SW 1271 (cell line): Measurements from ENCODE around the gene CLEC2L.

Experiments
- DNase-seq, 2 experiments: peaks; one replicate each; lab custom pipeline; 2025; lab: John Stamatoyannopoulos, UW

CLEC2L gene

DNA sequence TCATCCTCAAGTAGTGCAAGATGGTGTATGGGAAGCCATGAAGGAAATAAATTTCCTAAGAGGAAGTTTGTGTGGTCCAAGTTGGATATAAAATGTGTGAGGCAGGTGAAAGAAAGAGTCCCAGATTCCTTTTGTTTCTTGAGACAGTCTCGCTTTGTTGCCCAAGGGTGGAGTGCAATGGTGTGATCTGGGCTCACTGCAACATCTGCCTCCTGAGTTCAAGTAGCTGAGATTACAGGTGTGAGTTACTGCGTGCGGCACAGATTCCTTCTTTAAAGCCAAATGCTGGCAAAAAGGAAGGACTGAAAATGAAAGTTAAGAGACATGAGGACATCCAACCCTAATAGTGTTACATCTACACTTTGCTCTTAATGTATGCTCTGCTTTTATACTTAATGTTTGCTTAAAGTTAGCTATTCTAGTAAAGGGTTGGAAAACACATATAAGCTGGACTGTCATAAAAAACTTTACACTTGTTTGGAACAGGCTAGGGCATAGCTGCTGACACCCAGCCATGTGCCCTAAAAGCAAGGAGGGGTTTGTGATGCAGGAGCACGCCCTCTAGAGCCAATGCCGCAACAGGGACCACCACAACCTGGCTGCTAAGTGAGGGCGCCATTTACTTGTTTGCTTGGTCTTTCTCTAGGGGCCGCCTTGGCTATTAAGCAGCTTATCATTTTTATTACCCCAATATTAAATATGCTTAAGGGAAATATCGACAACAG lies 34.5 kb downstream of the CLEC2L start:
- DNase-seq = no peak

DNA sequence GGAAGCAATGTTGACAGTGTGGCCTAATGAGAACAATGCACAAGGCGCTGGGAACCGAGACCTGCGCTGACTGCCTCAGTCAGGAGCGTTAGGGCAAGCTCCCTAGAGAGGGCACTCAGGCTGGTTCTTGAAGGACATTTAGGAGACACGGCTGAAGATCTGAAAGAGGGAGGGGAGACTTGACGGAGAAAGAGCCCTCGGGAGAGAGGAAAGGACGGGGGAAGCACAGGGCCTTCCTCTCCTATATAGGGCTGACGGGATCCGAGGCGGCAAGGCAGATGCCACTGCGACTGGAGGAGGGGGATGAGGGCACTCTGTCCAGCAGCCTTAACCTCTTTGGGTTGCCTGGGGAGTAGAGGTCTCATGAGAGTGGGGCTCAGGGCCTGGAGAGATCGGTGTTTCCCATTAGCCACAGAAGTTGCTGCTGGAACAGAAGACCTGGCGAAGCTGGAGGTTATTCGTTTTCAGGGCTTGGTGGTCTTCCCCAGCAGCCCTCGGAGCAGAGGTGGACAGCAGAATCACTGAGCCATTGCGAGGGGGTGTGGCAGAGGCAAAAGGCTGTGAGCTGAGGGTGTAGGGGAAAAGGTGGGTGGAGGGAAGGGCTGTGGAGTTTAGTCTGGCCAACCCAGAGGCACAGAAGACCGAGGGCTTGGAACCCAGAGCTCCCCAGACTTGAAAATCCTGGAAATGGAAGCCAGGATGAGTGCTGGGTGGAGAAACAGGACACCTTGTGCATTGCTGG lies 36.0 kb downstream of the CLEC2L start:
- DNase-seq = no peak

DNA sequence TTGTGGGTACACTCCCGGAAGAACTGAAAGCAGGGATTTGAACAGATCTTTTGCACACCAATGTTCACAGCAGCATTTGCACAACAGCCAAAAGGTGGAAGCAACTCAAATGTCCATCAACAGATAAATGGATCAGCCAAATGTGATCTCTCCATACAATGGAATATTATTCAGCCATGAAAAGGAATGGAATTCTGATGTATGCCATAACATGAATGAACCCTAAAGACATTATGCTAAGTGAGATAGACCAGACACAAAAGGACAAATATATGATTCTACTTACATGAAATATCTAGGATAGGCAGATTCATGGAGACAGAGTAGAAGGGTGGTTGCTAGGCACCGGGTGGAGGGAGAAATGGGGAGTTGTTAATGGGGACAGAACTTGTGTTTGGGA lies 36.7 kb downstream of the CLEC2L start:
- no peak for DNase-seq

DNA sequence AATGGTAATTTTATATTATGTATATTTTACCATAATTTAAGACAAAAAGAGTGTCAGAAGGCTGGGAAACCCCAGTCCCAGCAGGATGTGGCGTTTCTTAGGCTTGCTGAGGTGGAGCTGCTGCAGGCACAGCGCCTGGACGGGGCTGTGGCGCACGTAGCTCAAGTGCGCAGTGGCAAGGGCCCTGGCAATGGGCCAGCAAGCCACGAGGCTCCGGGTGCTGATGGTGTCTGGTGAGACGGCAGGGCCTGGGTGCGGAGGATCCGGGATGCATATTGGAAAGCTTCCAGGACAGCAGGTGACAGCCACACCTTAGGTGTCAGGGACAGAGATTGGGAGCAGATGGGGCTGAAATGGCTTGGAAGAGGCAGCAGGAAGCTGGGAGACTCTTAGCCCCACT lies 37.2 kb downstream of the CLEC2L start:
- DNase-seq = no peak

DNA sequence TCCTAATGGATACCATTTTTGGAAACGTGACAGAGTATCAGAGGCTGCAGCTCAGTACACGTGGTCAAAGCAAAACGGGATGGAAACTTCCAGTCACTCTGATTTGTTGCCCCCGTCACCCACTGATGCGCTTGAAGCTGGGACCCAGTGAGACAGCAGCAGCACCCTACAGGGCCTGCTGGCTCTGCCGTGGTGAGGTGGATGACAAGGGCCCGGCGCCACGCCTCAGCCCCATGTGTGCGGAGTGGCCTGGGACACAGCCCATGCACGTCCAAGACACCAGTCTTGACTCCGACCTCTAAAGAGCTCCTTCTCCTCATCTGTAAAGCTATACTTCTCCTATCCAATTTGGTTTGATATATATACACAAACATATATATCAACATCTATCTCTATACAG lies 39.0 kb downstream of the CLEC2L start:
- no peak for DNase-seq

DNA sequence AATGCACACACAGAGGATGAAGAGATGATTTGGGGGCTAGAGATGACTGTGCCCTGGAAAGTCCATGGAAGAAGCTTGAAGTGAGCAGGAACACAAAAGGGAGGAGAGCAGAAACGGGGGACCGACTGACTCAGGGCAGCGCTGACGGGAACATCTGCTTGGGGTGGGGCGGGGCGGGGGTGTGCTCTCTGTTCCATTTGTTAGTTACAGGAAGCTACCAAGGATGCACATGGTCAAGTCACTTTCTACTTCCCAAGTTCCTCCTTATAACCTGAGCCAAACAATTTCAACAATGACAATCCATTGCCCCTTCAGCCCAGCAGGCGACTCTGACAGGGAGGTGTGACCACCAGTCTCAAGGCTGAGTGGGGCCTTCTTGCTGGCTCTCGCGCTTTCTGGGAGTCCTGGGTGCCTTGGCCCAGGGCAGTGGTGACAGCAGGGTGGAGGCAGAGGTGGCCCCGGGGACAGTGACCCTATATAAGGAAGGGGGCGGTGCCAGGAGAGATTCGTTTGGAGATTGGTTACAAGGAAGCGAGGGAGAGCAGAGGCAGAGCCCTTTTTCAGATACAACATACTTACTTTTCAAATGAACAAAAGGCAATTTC lies 39.6 kb downstream of the CLEC2L start:
- no peak for DNase-seq

DNA sequence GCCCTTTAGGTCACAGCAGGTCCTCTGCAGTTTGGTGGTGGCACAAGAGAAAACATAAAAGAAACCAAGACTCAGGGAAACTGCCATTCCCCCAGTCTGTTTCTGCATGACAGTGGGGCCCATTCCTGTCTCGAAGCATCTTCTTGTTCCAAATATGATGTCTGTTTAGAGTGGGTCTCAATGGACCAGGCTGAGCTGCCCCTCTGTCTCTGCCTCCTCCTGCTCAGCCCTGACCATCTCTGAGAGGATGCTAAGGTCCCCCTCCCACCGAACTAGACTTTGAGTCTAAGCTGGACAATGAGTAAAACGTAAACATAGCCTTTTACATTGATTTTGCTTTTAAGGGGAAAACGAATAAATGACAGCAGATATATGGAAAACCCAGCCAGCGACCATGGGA lies 40.4 kb downstream of the CLEC2L start:
- DNase-seq = no peak

DNA sequence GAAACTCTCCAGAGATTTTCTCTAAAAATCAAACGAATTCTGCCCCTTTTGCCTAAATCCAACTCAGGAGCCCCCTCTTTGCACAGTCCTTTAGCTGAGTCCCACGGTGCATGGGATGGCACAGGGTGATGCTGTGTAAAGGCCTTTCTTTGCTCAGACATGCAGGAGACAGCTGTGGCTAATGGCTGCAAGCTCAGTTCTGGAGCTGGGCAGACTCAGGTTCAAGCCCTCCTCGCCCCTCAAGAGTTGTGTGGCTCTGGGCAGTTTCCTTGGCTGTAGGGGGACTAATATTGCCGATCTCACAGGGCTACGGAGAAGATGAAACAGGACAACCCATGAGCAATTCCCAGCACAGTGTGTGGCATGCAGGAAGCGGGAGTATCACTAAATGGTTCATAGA lies 42.6 kb downstream of the CLEC2L start:
- no peak for DNase-seq

DNA sequence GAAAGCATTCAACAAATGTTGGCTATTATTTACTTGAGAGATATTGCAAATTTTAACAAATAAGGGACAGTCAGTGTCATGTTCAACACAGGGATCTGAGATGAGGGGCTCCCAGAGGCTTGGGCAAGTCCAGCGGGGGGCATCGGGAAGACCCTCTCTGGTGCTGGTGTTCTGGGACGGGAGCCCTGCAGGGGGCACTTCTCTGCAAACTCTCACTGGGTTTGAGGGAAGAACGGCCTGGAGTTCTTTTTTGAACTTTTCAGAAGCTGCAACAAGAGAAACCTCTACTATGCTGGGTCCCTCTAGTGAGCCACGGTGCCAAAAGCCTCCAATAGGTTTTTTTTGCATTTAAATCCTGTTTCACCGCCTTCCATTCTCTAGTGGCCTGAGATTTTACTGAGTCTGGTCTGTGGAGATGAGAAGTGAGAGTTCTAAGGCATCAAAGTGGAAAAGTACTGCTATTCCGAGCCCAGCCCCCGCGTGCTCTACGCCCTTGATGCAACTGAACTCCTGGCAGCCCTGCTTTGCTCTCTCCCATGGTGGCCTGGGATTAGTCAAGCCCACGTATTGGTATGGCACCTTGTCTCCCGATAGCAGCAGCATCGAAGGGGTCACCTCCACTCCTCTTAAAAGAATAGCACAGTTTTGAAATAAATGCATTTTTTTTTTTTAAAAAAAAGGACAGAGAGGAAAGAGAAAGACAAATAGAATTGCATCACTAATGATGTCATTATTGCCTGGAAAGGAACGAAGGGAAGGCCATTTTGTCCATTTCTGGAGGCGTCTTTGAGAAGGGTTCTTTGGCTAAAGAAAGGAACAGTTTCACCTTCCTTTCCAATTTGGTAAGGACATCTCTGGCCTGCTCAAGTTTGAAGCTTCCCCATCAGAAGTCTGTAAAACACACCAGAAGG lies 43.5 kb downstream of the CLEC2L start:
- DNase-seq = no peak

DNA sequence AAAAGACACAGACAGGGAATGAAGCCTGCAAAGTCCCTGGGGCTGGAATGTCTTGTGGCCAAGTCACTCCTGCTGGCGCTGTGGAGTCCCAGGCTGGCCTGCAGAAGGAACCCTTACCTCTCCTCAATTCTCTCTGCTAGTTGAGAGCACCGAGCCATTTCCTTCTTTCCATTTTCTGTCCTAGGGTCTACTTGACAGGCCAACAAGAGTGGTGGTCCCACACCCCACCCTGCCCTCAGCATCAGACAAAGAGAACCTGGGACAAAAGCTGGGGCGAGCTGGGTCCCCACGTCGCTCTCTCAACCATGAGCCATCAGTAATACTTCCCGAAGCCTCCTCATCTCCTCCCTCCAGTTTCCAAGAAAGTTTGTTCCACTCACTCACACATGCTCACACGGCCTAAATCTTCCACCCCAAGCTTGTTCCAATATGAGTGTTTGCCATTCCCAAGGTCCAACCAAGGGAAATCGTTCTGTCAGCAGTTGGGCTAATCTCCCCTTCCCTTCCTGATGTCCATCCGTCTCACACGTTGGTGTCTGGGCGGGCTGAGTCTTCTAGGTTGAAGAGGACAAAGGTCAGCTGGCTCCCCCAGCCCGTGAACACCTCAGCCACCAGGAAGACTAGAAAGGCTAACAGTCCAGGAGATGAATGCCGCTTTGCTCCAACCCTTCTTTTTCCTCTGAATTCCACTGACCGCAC lies 44.3 kb downstream of the CLEC2L start:
- DNase-seq = no peak

DNA sequence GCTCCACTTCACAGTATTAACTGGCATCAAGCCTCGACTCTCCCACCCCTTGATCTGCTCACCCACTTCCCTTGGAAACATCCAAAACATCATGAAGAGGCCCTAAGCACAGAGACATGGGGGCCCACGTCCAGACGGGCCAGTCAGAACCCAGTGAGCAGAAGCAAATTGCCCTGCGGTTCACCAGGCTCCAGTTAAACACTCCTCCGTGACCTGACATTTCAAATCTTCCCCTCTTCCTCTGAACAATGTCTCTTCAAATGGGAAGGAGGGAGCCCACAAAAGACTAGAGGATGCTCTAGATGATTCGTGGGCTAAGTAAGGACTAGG lies 44.8 kb downstream of the CLEC2L start:
- DNase-seq = no peak

DNA sequence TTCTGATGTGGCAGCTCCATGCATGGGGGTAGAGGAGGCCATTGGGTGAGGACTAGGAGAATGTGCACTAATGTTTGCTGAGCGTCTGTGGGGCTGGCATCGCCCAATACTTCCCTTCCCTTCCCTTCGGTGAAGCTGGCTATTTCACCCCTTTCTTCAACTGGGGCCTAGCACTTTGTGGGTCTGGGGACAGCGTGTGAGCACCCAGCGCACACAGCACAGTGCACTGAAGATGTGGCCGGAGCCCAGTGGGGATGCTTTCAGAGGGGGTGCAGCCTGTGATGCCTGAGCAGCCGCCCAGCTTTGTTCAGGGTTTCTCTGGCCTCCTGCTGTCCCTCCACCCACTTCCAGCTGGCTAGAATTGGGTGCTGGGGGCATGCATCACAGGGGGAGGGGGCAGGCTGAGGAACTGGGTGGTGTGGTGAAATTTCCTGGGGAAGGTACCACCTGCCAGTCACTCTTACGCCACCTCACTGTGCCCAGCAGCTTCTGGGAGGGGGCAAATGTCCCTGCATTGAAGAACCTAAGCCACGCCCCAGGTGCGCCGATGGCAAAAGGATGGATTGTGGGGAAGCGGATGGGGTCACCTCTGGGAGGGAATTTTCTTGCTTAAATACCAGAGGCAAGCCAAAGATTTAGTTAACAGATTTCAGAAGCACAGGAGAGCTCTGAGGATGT lies 45.5 kb downstream of the CLEC2L start:
- no peak for DNase-seq

DNA sequence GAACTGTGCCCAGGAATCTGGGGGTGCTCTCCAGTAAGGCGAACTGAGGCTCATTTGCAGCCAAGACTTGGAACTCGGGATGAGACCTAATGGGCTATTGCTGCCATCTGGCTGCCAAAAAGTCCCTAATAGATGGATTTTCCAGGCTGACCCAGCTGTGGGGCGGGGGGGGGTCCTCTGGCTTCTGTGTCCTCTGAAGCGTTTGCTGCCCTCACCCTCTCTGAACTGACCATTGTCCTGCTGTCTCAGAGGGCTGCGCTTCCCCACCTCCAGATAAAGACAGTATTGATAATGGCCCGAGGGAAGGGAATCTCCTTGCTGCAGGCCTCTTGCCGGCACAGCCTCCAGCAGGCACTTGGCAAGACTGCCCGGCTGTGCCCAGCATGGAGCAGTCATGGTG lies 46.6 kb downstream of the CLEC2L start:
- DNase-seq = no peak

DNA sequence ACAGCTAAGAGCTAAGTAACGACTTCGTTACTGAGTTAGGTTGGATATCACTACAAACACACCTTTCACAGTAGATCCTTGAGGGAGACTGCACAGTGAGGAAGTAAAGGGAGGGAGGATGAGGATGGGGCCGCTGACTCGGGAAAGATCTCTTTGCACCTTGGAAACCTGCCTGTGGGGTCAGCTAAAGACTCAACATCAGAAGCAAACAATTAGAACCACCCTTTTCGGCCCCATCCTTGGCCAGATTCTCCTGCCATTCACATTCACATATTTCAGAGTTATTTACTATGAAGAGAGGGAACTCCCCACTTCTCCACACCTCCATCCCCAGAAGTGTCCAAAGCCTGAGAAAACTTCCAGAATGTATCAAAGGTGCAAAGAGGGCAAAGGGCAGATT lies 47.1 kb downstream of the CLEC2L start:
- no peak for DNase-seq

DNA sequence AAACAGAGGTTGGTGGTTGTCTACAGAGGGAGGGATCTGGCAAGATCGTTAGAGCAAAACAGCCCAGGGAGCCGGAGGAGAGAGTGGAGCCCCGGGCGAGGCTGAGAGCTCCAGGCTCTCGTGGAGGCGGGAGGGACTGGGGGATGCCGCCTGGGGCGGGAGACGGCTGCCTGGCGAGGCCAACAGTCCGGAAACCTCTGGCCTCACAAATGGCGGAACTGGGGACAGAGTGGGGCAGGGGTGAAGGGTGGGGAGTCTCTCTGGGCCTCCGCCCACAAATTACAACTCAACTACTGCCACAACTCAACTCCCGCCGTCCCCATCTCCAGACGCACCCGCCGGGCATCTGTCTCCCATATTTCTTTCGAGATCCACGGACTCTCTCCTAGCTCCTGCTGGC lies 47.7 kb downstream of the CLEC2L start:
- DNase-seq = no peak

DNA sequence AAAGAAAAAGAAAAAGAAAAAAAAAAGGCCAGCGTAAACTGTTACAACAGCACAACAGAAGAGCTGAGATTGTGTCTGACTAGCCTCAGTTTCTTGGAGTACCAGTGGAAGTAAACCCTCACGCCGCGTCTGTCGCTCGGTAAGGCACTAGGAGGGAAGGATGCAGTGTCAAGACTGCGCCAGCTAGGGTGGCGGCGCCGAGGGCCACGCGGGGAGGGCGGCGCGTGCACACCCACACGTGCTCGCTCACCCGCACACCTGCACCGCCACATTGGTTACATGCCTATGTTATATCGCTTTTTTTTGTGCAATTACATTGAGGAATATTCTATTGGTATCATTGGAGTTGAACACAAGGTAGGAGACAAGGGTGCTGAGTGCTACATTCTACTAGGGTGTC lies 48.2 kb downstream of the CLEC2L start:
- no peak for DNase-seq

DNA sequence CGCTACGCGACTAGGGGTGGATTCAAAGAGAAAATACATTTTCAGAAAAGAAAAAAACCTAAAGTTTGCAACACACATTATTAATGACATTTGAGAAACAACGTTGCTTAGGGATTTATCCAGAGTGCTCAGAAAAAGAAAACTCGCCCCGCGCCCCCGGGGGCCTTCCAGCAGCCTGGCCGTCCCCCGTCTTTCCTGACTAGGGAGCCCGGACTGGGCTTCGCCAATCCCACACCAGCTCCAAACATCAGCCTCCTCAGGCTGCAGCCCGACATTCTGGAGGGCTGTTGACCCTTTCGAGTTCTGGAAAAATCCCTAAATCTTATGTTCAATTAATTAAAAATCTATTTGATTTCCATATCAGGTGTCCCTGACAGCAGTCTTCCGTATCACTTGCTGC lies 48.6 kb downstream of the CLEC2L start:
- DNase-seq = no peak

DNA sequence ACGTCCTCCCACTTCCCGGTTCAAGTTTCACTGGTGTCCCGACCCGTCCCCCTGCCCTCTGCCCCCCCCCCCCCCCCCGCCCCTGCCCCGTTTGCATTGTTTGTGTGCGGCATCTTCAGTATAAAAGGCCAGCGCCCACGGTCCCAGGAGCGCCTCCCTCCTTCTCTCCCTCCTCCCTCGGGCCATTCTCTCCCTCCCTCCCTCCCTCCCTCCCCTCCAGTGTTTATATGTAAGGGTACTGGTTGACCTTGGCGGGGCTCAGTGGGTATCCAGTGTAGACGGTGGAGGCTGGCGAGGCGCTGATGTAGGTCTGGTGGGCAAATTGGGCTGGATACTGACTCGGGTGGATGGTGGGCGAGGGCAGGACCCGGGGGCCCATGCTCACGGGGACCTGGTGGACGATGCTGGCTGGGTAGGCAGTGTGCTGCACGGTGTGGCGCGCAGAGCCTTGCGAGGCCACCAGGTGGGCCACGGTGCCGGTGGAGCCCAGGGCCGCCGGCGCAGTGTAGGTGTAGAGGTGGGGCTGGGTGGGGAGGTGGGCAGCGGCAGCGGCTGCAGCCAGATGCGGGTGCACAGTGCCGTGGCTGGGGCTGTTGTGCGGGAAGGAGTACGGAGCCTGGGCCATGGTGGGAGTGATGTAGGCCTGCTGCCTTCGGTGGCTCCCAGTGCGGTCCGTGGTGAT lies 49.4 kb downstream of the CLEC2L start:
- DNase-seq = no peak

DNA sequence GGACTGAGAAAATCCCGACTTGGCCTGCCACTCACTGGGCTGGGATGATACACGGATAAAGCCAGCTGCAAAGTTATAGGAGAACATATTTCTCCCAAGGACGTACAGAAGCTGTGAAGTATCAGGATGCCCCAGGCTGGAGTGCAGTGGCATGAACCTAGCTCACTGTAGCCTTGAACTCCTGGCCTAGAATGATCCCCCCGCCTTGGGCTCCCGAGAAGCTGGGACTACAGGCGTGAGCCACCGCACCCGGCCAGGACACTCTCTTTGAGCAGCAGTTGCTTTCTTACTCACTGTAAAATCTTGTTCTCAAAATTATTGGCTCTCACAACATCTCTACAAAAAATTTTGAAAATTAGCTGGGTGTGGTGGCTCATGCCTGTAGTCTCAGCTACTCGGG lies 50.4 kb downstream of the CLEC2L start:
- no peak for DNase-seq

DNA sequence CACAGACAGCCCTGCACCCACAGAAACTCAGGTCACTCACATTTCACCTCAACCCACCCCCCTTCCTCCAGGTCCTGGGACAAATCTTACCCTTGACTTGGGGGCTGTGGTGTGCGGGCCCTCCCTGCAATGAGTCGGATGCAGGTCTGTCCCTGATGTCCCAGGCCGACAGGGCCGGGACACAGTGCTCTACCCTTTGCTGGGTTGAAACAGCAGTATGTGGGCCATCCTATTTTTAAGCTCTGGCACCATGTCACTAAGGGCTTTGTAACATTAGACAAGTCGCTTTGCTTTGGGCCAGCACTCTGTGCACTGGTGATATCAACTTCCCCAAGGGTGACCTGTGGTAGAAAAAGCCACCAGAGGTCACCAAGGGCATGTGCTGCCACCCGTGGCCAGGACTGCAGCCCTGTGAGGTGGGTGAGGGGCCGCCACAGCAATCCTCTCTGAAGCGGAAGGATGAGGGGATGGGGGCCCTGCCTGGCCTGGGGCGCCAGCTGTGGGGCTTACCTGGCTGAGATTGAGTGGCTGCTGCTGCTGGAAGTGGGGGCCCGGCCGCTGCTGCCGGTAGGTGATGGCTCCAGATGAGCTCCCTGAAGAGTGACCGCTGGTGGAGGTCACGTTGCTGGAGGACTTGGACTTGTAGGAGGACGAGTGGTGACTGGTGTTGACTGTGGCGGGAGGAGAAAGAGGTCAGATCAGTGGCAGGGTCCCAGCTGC lies 51.3 kb downstream of the CLEC2L start:
- DNase-seq = no peak
